ENCODE measurements around the gene PIEZO2.
"Not testable (repeated sequence)": the region's sequence is repeated elsewhere in the genome, so short reads cannot be mapped to it uniquely, and the experiment has no call there.

Gene PIEZO2

GRCh38 chr18:11149441-11150270 lies at the start of gene PIEZO2:
Gene PIEZO2 (minus strand): TSS chr18:11149569. CDS start chr18:11148588, 981 bp downstream.
- DNase-seq = no peak

- no peak for DNase-seq
These were observed 34.3 kb upstream of the PIEZO2 start for GRCh38 chr18:11183637-11184036.

GRCh38 chr18:11181629-11182028 lies 32.3 kb upstream of the PIEZO2 start:
- not testable (repeated sequence) for DNase-seq

- no peak for DNase-seq
These were observed 30.7 kb upstream of the PIEZO2 start for GRCh38 chr18:11179959-11180519.

GRCh38 chr18:11178951-11179549 lies 29.7 kb upstream of the PIEZO2 start:
- no peak for DNase-seq

- DNase-seq = no peak
These were observed 28.0 kb upstream of the PIEZO2 start for GRCh38 chr18:11177382-11177781.

GRCh38 chr18:11176481-11176881 lies 27.1 kb upstream of the PIEZO2 start:
- DNase-seq = no peak

- DNase-seq = no peak
These were observed 26.1 kb upstream of the PIEZO2 start for GRCh38 chr18:11175266-11175979.

GRCh38 chr18:11174179-11174578 lies 24.8 kb upstream of the PIEZO2 start:
- DNase-seq = not testable (repeated sequence)

GRCh38 chr18:11167778-11168177 lies 18.4 kb upstream of the PIEZO2 start:
- no peak for DNase-seq

GRCh38 chr18:11165952-11166351 lies 16.6 kb upstream of the PIEZO2 start:
- DNase-seq = no peak

- DNase-seq = no peak
These were observed 15.8 kb upstream of the PIEZO2 start for GRCh38 chr18:11165138-11165537.

- DNase-seq = no peak
These were observed 14.3 kb upstream of the PIEZO2 start for GRCh38 chr18:11163665-11164064.

GRCh38 chr18:11162889-11163288 lies 13.5 kb upstream of the PIEZO2 start:
- DNase-seq = no peak

GRCh38 chr18:11162462-11162861 lies 13.1 kb upstream of the PIEZO2 start:
- DNase-seq = no peak

- no peak for DNase-seq
These were observed 10.9 kb upstream of the PIEZO2 start for GRCh38 chr18:11160313-11160712.

GRCh38 chr18:11159844-11160243 lies 10.5 kb upstream of the PIEZO2 start:
- DNase-seq = no peak

- DNase-seq = no peak
These were observed 7.6 kb upstream of the PIEZO2 start for GRCh38 chr18:11156978-11157377.

GRCh38 chr18:11155034-11155759 lies 5.8 kb upstream of the PIEZO2 start:
- no peak for DNase-seq

- DNase-seq = peak; percentile 3
These were observed 5.1 kb upstream of the PIEZO2 start for GRCh38 chr18:11154368-11154989.

GRCh38 chr18:11153097-11153496 lies 3.7 kb upstream of the PIEZO2 start:
- no peak for DNase-seq

- no peak for DNase-seq
These were observed 874 bp upstream of the PIEZO2 start for GRCh38 chr18:11150271-11150615.
